DND-41 (cell line): ENCODE data around the gene PTPRN2.

Source experiments
- ATAC-seq: fragments of 200-7000 bp; cut with Tn5 transposase; 3 replicates; pipeline ENCODE4 v1.9.1; 2021; ENCODE audit warnings: low read depth; ENCODE audit not compliant: insufficient read depth
- DNase-seq: peaks from one replicate; pipeline ENCODE4 v3.0.0-alpha.2; 2020
- H2AFZ ChIP-seq: 2 replicates; pipeline ENCODE4 v1.6.0; 2012; ENCODE audit warnings: low read depth, low read length
- H3K27ac ChIP-seq: 2 replicates; pipeline ENCODE4 v1.5.1; 2012; ENCODE audit warnings: low read length, inconsistent platforms
- H3K27me3 ChIP-seq: fragments of 200-600 bp; sonication (generic); 2 replicates; pipeline ENCODE4 v1.6.0; 2012; ENCODE audit warnings: low read length, mild to moderate bottlenecking, inconsistent platforms; ENCODE audit not compliant: insufficient read depth, poor library complexity
- H3K36me3 ChIP-seq: 2 replicates; pipeline ENCODE4 v1.5.1; 2012; ENCODE audit warnings: low read length, inconsistent platforms; ENCODE audit not compliant: insufficient read depth
- H3K4me1 ChIP-seq: 2 replicates; pipeline ENCODE4 v1.5.1; 2012; ENCODE audit warnings: mild to moderate bottlenecking, low read length; ENCODE audit not compliant: insufficient read depth
- H3K4me2 ChIP-seq: 2 replicates; pipeline ENCODE4 v1.6.0; 2012; ENCODE audit warnings: mild to moderate bottlenecking, moderate library complexity, low read length, inconsistent platforms; ENCODE audit not compliant: insufficient read depth
- H3K4me3 ChIP-seq, 2 experiments: fragments of 200-600 bp in 1 of 2; shearing (Covaris generic) in 1 of 2; 2 replicates each; pipeline ENCODE4 v1.5.1; 2012 to 2016; ENCODE audit warnings: inconsistent platforms in 2 of 2, low read length in 2 of 2, mild to moderate bottlenecking in 2 of 2, low read depth in 1 of 2, moderate library complexity in 1 of 2
- H3K79me2 ChIP-seq: 2 replicates; pipeline ENCODE4 v1.6.0; 2012; ENCODE audit warnings: low read length, inconsistent platforms; ENCODE audit not compliant: insufficient read depth
- H3K9ac ChIP-seq: 2 replicates; pipeline ENCODE4 v1.6.0; 2012; ENCODE audit warnings: low read depth, mild to moderate bottlenecking, inconsistent platforms, low read length, moderate library complexity
- H3K9me3 ChIP-seq: 2 replicates; pipeline ENCODE4 v1.5.1; 2012; ENCODE audit warnings: low read length, moderate library complexity, mild to moderate bottlenecking, inconsistent platforms; ENCODE audit not compliant: insufficient read depth, severe bottlenecking
- H4K20me1 ChIP-seq: 2 replicates; pipeline ENCODE4 v1.6.0; 2012; ENCODE audit warnings: low read length; ENCODE audit not compliant: insufficient read depth
- EZH2 ChIP-seq: IDR thresholded peaks from 3 replicates; pipeline ENCODE4 v1.6.1; 2012; ENCODE audit warnings: borderline replicate concordance, low read depth, mild to moderate bottlenecking, moderate library complexity, low read length, inconsistent platforms; ENCODE audit not compliant: severe bottlenecking
- TF ChIP-seq, protein P1 (sequence below): IDR thresholded peaks from 2 replicates; pipeline ENCODE4 v1.5.1; 2012; ENCODE audit warnings: borderline replicate concordance, low read length, moderate library complexity, mild to moderate bottlenecking; ENCODE audit not compliant: poor library complexity, severe bottlenecking; ENCODE audit errors: extremely low read depth

Gene PTPRN2

DNA sequence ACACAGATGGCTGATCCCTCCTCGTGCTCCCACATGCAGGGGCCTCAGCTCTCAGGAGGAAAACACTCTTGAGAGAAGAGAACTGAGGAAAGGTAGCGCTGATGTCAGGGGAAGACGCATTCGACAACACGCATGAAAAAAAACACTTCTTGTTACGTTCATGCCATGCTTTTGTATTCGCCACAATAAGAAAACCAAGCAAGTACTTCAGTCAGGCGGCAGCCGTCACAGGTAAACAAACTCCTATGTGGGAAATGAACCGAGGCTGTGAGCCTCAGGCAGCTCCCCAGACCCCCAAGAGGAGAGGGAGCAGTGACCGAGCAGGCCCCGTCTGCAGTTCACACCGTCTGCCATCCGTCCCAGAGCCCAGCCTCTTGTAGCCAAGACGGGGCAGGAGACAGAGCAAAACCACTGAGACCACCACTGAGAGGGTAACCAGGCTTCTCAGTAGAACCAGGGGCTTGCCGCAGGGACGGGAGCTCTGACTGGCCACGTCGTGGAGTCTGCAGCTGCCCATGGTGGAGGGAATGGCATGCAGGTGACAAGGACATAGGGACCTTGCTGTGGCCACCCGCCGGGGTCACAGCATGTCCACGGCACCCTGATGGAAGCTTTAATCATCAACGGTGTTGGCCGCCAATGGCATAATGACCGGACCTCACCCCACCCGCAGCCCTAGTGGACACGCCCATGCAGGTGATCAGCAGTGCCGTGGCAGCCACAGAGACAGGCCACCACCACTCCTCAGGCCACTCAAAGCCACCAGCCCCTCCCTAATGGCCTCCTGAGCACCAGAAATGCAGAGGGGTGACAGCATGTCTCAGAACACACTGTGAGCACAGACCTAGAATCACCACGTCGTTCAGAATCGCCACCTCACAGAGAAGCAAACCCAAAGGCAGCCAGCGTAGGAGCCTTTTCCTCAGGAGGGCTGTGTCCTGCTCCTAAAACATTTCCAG is 304.3 kb downstream of the PTPRN2 start:
- TF ChIP-seq, protein P1, sequence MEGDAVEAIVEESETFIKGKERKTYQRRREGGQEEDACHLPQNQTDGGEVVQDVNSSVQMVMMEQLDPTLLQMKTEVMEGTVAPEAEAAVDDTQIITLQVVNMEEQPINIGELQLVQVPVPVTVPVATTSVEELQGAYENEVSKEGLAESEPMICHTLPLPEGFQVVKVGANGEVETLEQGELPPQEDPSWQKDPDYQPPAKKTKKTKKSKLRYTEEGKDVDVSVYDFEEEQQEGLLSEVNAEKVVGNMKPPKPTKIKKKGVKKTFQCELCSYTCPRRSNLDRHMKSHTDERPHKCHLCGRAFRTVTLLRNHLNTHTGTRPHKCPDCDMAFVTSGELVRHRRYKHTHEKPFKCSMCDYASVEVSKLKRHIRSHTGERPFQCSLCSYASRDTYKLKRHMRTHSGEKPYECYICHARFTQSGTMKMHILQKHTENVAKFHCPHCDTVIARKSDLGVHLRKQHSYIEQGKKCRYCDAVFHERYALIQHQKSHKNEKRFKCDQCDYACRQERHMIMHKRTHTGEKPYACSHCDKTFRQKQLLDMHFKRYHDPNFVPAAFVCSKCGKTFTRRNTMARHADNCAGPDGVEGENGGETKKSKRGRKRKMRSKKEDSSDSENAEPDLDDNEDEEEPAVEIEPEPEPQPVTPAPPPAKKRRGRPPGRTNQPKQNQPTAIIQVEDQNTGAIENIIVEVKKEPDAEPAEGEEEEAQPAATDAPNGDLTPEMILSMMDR, result no peak
- TF ChIP-seq EZH2, result no peak
- H3K9me3 ChIP-seq, result no peaks in the 10 kb centered on the region
- H3K4me2 ChIP-seq, result no peak overlapping the region
- no peak for ATAC-seq
- H3K36me3 ChIP-seq, result no peaks in the 10 kb centered on the region
- no peaks in the 10 kb centered on the region for H3K4me1 ChIP-seq
- H3K4me3 ChIP-seq, result no peak overlapping the region
- no peaks in the 10 kb centered on the region for H4K20me1 ChIP-seq
- no peaks in the 10 kb centered on the region for H3K27me3 ChIP-seq
- no peak overlapping the region for H3K9ac ChIP-seq
- no peak for DNase-seq
- no peak overlapping the region for H2AFZ ChIP-seq
- no peaks in the 10 kb centered on the region for H3K79me2 ChIP-seq
- H3K27ac ChIP-seq, result no peak overlapping the region

DNA sequence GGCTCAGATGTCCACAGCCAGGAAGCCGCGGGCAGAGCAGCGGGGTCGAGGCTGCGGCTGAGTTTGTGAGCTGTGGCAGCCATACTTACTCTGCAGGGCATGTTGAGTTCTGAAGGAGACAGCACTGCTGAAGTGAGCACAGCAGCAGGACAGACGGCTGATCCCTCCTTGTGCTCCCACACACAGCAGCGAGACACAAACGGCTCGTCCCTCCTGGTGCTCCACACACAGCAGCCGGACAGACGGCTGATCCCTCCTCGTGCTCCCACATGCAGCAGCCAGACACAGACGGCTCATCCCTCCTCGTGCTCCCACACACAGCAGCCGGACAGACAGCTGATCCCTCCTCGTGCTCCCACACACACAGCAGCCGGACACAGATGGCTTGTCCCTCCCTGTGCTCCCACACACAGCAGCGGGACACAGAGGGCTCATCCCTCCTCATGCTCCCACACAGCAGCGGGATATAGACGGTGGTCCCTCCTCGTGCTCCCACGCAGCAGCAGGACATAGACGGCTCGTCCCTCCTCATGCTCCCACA is 305.1 kb downstream of the PTPRN2 start:
- Histone ChIP-seq H3K79me2 (no peaks in the 10 kb centered on the region), H2AFZ (no peak overlapping the region), H3K9me3 (no peaks in the 10 kb centered on the region), H3K9ac (no peak overlapping the region), H3K4me1 (no peaks in the 10 kb centered on the region), H3K4me3 (no peak overlapping the region), H3K27me3 (no peaks in the 10 kb centered on the region), H3K4me2 (no peak overlapping the region), H3K27ac (no peak overlapping the region), H4K20me1 (no peaks in the 10 kb centered on the region), H3K36me3 (no peaks in the 10 kb centered on the region)
- DNase-seq (no peak), ATAC-seq (no peak)
- TF ChIP-seq, protein P1, result no peak
- TF ChIP-seq EZH2, result no peak

DNA sequence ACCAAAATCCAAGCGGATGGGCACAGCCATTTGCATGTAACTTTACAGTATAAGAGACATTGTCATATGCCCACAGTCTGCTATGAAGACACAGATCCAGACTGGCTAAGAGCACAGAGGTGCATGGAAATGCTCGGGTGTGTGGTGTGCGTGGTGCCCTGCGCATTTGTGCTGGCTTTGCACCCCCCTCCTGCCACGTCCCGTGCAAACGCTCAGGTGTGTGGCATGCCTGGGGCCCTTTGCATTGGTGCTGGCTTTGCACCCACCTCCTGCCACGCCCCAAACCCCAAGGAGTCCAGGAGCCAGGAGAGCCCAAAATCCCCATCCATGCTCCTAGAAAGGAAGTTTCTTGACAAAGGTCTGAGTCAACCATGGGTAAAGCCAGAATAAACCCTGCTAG is 306.2 kb downstream of the PTPRN2 start:
- H3K27me3 ChIP-seq, result no peaks in the 10 kb centered on the region
- TF ChIP-seq, protein P1, result no peak
- no peak for TF ChIP-seq EZH2

More for the DNA sequence above, 306.2 kb downstream of the PTPRN2 start:
- Histone ChIP-seq H3K9me3 (no peaks in the 10 kb centered on the region), H4K20me1 (no peaks in the 10 kb centered on the region), H3K79me2 (no peaks in the 10 kb centered on the region), H3K27ac (no peak overlapping the region), H3K4me1 (no peaks in the 10 kb centered on the region), H3K36me3 (no peaks in the 10 kb centered on the region), H2AFZ (no peak overlapping the region), H3K4me3 (no peak overlapping the region), H3K9ac (no peak overlapping the region), H3K4me2 (no peak overlapping the region)
- ATAC-seq (no peak), DNase-seq (no peak)
